Measurements from ENCODE around the gene PREX1.

GRCh38 chr20:48704761-48705160 is 123.0 kb downstream of the PREX1 start:
- TF ChIP-seq CTCF (conservative IDR thresholded peaks at IDR 0.05; ENCODE audit: low read depth, low read length) (no peak), POLR2A (IDR thresholded peaks at IDR 0.05; ENCODE audit: low read depth, low read length) (no peak), MAZ (IDR thresholded peaks at IDR 0.05; ENCODE audit: borderline replicate concordance, low read depth, low read length) (no peak), NFE2L2 (IDR thresholded peaks at IDR 0.05; ENCODE audit: low read depth, low read length) (no peak), MXI1 (IDR thresholded peaks at IDR 0.05; ENCODE audit: borderline replicate concordance, low read depth, low read length) (no peak), CEBPB (IDR thresholded peaks at IDR 0.05; ENCODE audit: low read depth, low read length) (no peak), SMC3 (IDR thresholded peaks at IDR 0.05; ENCODE audit: low read depth, low read length) (no peak)
- TF ChIP-seq, protein P1, sequence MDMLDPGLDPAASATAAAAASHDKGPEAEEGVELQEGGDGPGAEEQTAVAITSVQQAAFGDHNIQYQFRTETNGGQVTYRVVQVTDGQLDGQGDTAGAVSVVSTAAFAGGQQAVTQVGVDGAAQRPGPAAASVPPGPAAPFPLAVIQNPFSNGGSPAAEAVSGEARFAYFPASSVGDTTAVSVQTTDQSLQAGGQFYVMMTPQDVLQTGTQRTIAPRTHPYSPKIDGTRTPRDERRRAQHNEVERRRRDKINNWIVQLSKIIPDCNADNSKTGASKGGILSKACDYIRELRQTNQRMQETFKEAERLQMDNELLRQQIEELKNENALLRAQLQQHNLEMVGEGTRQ (IDR thresholded peaks at IDR 0.05; ENCODE audit: low read depth, low read length), result no peak
